HCT116 (cell line): Measurements from ENCODE around the gene PELI1. TPM values are rescaled to one million over a fixed set of nuclear protein-coding genes. Genes with fewer than 3 reads are reported as not detected.

Source experiments
- ATAC-seq: fragments of 200-7000 bp; cut with Tn5 transposase; 2 replicates; pipeline ENCODE4 v1.9.1; 2020; ENCODE audit warnings: mild to moderate bottlenecking, moderate library complexity
- BruUV-seq: library from RNA; stranded (reverse); fragments of 400-500 nt; replicated peaks from 2 replicates; lab custom pipeline; 2021; lab: Mats Ljungman, UMichigan
- CTCF ChIA-PET: fragments of 300-600 bp; sonication (Branson Sonifier 250); formaldehyde crosslinking; loops from one replicate; lab custom pipeline; 2021; ENCODE audit warnings: antibody characterized with exemption; lab: Charles Lee
- POLR2A ChIA-PET: fragments of 300-600, 350-600 bp; sonication (Branson Sonifier 250); formaldehyde crosslinking; loops from one replicate; lab custom pipeline; 2021; ENCODE audit warnings: antibody characterized with exemption; lab: Charles Lee
- RAD21 ChIA-PET, 2 experiments: fragments of 300-600 bp; sonication (Branson Sonifier 250); formaldehyde crosslinking; loops; one replicate each; lab custom pipeline; 2023; ENCODE audit warnings: low total read pairs in 2 of 2; ENCODE audit not compliant: uncharacterized antibody in 2 of 2, unreplicated experiment in 2 of 2, low non-redundant PET in 1 of 2; lab: Charles Lee
- DNase-seq: peaks from one replicate; pipeline ENCODE4 v3.0.0-alpha.2; 2010; ENCODE audit warnings: low read depth, low spot score
- H2AFZ ChIP-seq: fragments of 200-600 bp; shearing (Covaris generic), sonication (generic); 2 replicates; pipeline ENCODE4 v1.6.1; 2017; ENCODE audit warnings: low read depth, mixed run types, mixed read lengths, antibody characterized with exemption, low read length; ENCODE audit not compliant: poor library complexity, severe bottlenecking
- H3K27ac ChIP-seq: 2 replicates; pipeline ENCODE4 v1.5.1; 2012; ENCODE audit warnings: low read depth, low read length
- H3K27me3 ChIP-seq: fragments of 200-600 bp; sonication (generic); 2 replicates; pipeline ENCODE4 v1.6.1; 2016; ENCODE audit warnings: mixed run types, low read length, mixed read lengths; ENCODE audit not compliant: insufficient read depth
- H3K36me3 ChIP-seq, 2 experiments: fragments of 200-500 bp in 1 of 2; fragments of 200-600 bp in 1 of 2; sonication (Bioruptor generic) in 1 of 2; sonication (generic) in 1 of 2; 2 replicates each; pipeline versions ENCODE4 v1.5.1 to v1.6.1; 2014 to 2016; ENCODE audit warnings: low read length in 2 of 2, inconsistent platforms in 1 of 2, mixed read lengths in 1 of 2, mixed run types in 1 of 2; ENCODE audit not compliant: insufficient read depth in 2 of 2, control insufficient read depth in 1 of 2
- H3K4me1 ChIP-seq, 2 experiments: fragments of 200-600 bp in 1 of 2; sonication (generic) in 1 of 2; 2 replicates each; pipeline versions ENCODE4 v1.5.1 to v1.6.1; 2012 to 2017; ENCODE audit warnings: low read length in 2 of 2, inconsistent platforms in 1 of 2, mild to moderate bottlenecking in 1 of 2, mixed read lengths in 1 of 2, mixed run types in 1 of 2, moderate library complexity in 1 of 2; ENCODE audit not compliant: insufficient read depth in 2 of 2, control insufficient read depth in 1 of 2
- H3K4me2 ChIP-seq: fragments of 200-600 bp; sonication (generic); 2 replicates; pipeline ENCODE4 v1.6.1; 2017; ENCODE audit warnings: mixed run types, low read length, mixed read lengths
- H3K4me3 ChIP-seq, 2 experiments: fragments of 200-600 bp in 1 of 2; sonication (generic) in 1 of 2; replicated peaks in 1 of 2; 2 replicates each; pipeline ENCODE4 v1.5.1; 2011 to 2016; ENCODE audit warnings: low read length in 2 of 2, control low read depth in 1 of 2, low read depth in 1 of 2, mild to moderate bottlenecking in 1 of 2, mixed read lengths in 1 of 2, mixed run types in 1 of 2
- H3K79me2 ChIP-seq: fragments of 200-600 bp; sonication (generic); 2 replicates; pipeline ENCODE4 v1.6.1; 2017; ENCODE audit warnings: mild to moderate bottlenecking, mixed run types, low read length, moderate library complexity, mixed read lengths; ENCODE audit not compliant: insufficient read depth
- H3K9ac ChIP-seq: fragments of 200-600 bp; sonication (generic); 2 replicates; pipeline ENCODE4 v1.6.1; 2016; ENCODE audit warnings: low read length, mixed read lengths
- H3K9me2 ChIP-seq: fragments of 200-600 bp; sonication (generic), shearing (Covaris generic); 2 replicates; pipeline ENCODE4 v1.6.1; 2017; ENCODE audit warnings: mixed run types, mild to moderate bottlenecking, moderate library complexity; ENCODE audit not compliant: insufficient read depth
- H3K9me3 ChIP-seq, 2 experiments: fragments of 200-500 bp in 1 of 2; fragments of 200-600 bp in 1 of 2; sonication (Bioruptor generic) in 1 of 2; sonication (generic) in 1 of 2; 2 replicates each; pipeline ENCODE4 v1.6.1; 2014 to 2017; ENCODE audit warnings: low read length in 2 of 2, mixed read lengths in 2 of 2, inconsistent platforms in 1 of 2, low read depth in 1 of 2, mild to moderate bottlenecking in 1 of 2, mixed run types in 1 of 2, moderate library complexity in 1 of 2; ENCODE audit not compliant: control insufficient read depth in 1 of 2, insufficient read depth in 1 of 2
- H4K20me1 ChIP-seq: fragments of 200-600 bp; sonication (generic), shearing (Covaris generic); 2 replicates; pipeline ENCODE4 v1.6.1; 2017; ENCODE audit warnings: mixed run types, mild to moderate bottlenecking, moderate library complexity; ENCODE audit not compliant: insufficient read depth
- CBX3 ChIP-seq: IDR thresholded peaks from 2 replicates; pipeline ENCODE4 v1.6.1; 2012; ENCODE audit warnings: low read depth
- EGR1 ChIP-seq: IDR thresholded peaks from 2 replicates; pipeline ENCODE4 v1.6.1; 2012; ENCODE audit warnings: low read depth
- ELF1 ChIP-seq: IDR thresholded peaks from 2 replicates; pipeline ENCODE4 v1.6.1; 2012; ENCODE audit warnings: low read depth, borderline replicate concordance
- EZH2phosphoT487 ChIP-seq: fragments of 200-600 bp; IDR thresholded peaks from 2 replicates; pipeline ENCODE4 v1.6.1; 2018; ENCODE audit warnings: antibody characterized with exemption, borderline replicate concordance
- FOSL1 ChIP-seq: IDR thresholded peaks from 2 replicates; pipeline ENCODE4 v1.6.1; 2012; ENCODE audit warnings: low read depth
- JUND ChIP-seq: IDR thresholded peaks from 2 replicates; pipeline ENCODE4 v1.6.1; 2012
- POLR2A ChIP-seq: IDR thresholded peaks from 2 replicates; pipeline ENCODE4 v1.7.0; 2011; ENCODE audit warnings: borderline replicate concordance; ENCODE audit not compliant: insufficient read depth, insufficient read length; ENCODE audit errors: extremely low read depth
- POLR2AphosphoS5 ChIP-seq: IDR thresholded peaks from 2 replicates; pipeline ENCODE4 v1.6.1; 2011; ENCODE audit warnings: mild to moderate bottlenecking, low read depth, low read length, moderate library complexity
- SRF ChIP-seq: IDR thresholded peaks from 2 replicates; pipeline ENCODE4 v1.6.1; 2012; ENCODE audit warnings: low read depth
- TCF7L2 ChIP-seq: IDR thresholded peaks from 2 replicates; pipeline ENCODE4 v1.7.0; 2011; ENCODE audit warnings: borderline replicate concordance, inconsistent platforms; ENCODE audit not compliant: insufficient read depth, insufficient read length; ENCODE audit errors: extremely low read depth
- YY1 ChIP-seq: IDR thresholded peaks from 2 replicates; pipeline ENCODE4 v1.6.1; 2011; ENCODE audit warnings: low read length, low read depth, moderate library complexity, mild to moderate bottlenecking; ENCODE audit not compliant: insufficient replicate concordance; ENCODE audit errors: extremely low read depth
- ZFX ChIP-seq: fragments of 450-650 bp; IDR thresholded peaks from 2 replicates; pipeline ENCODE4 v1.6.1; 2017
- ZNF274 ChIP-seq: fragments of 200-500 bp; sonication (Bioruptor generic); IDR thresholded peaks from 2 replicates; pipeline ENCODE4 v1.6.1; 2014; ENCODE audit warnings: mild to moderate bottlenecking, low read depth, low read length, inconsistent platforms
- intact Hi-C: fragments of 100-400 bp; cut with micrococcal nuclease; formaldehyde crosslinking; loops from 2 replicates; pipeline ENCODE4 v1.10.0; 2022
- total RNA-seq: library from RNA; stranded (reverse); gene quantifications from one replicate; pipeline ENCODE4 v1.2.1, GENCODE V29; 2021; ENCODE audit not compliant: unreplicated experiment
- TF ChIP-seq, protein P1 (sequence below): IDR thresholded peaks from 2 replicates; pipeline ENCODE4 v1.6.1; 2011; ENCODE audit warnings: mild to moderate bottlenecking, low read length, moderate library complexity; ENCODE audit not compliant: insufficient replicate concordance; ENCODE audit errors: extremely low read depth
- TF ChIP-seq, protein P2 (sequence below): IDR thresholded peaks from 2 replicates; pipeline ENCODE4 v1.6.1; 2012; ENCODE audit warnings: low read depth
- TF ChIP-seq, protein P3 (sequence below): IDR thresholded peaks from 2 replicates; pipeline ENCODE4 v1.6.1; 2012
- TF ChIP-seq, protein P4 (sequence below): IDR thresholded peaks from 2 replicates; pipeline ENCODE4 v1.6.1; 2012

The PELI1 gene
- total RNA-seq, 1 experiment from 2014 or later = 7.9 TPM

DNA sequence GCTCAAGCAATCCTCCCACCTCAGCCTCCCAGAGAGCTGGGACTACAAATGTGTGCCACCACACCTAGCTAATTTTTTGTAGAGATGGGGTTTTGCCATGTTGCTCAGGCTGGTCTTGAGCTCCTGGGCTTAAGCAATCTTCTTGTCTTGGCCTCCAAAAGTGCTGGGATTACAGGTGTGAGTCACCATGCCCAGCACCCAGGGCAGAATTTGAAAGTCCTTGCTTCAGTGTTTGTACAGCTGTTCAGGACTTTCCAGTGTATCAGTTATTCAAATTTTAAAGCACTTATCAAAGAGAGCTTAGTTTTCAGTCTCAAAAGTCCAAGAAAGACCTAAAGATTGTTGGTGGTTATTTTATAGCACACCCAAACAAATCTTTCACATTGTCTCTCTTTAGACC lies 81.4 kb downstream of the PELI1 start:
- no peaks in the 10 kb centered on the region for H4K20me1 ChIP-seq
- no peaks in the 10 kb centered on the region for H3K27me3 ChIP-seq
- no TSS peak for BruUV-seq
- no peak overlapping the region for H3K9ac ChIP-seq
- no peak overlapping the region for H3K4me2 ChIP-seq
- CTCF ChIA-PET = interaction anchor here (0.9 kb wide), 1 partner anchor 13 kb away, joined by 3 read pairs; no protein-coding TSS in a partner anchor
- intact Hi-C loops = no loop called here
- POLR2A ChIA-PET = no interaction called here
- H2AFZ ChIP-seq = no peak overlapping the region
- DNase-seq = no peak
- no peaks in the 10 kb centered on the region for H3K36me3 ChIP-seq
- no peaks in the 10 kb centered on the region for H3K9me3 ChIP-seq
- no peaks in the 10 kb centered on the region for H3K79me2 ChIP-seq
- no peak overlapping the region for H3K4me3 ChIP-seq
- no peak overlapping the region for H3K27ac ChIP-seq
- no peaks in the 10 kb centered on the region for H3K9me2 ChIP-seq
- TF ChIP-seq TCF7L2 = no peak
- TF ChIP-seq CBX3 = no peak
- TF ChIP-seq ZNF274 = no peak
- no peak for TF ChIP-seq EZH2phosphoT487
- TF ChIP-seq SRF = no peak
- TF ChIP-seq YY1 = no peak
- TF ChIP-seq EGR1 = no peak
- TF ChIP-seq, protein P1, sequence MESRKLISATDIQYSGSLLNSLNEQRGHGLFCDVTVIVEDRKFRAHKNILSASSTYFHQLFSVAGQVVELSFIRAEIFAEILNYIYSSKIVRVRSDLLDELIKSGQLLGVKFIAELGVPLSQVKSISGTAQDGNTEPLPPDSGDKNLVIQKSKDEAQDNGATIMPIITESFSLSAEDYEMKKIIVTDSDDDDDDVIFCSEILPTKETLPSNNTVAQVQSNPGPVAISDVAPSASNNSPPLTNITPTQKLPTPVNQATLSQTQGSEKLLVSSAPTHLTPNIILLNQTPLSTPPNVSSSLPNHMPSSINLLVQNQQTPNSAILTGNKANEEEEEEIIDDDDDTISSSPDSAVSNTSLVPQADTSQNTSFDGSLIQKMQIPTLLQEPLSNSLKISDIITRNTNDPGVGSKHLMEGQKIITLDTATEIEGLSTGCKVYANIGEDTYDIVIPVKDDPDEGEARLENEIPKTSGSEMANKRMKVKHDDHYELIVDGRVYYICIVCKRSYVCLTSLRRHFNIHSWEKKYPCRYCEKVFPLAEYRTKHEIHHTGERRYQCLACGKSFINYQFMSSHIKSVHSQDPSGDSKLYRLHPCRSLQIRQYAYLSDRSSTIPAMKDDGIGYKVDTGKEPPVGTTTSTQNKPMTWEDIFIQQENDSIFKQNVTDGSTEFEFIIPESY = no peak
- TF ChIP-seq ELF1 = no peak
- no peak for TF ChIP-seq FOSL1
- no peak for TF ChIP-seq POLR2AphosphoS5
- TF ChIP-seq, protein P2, sequence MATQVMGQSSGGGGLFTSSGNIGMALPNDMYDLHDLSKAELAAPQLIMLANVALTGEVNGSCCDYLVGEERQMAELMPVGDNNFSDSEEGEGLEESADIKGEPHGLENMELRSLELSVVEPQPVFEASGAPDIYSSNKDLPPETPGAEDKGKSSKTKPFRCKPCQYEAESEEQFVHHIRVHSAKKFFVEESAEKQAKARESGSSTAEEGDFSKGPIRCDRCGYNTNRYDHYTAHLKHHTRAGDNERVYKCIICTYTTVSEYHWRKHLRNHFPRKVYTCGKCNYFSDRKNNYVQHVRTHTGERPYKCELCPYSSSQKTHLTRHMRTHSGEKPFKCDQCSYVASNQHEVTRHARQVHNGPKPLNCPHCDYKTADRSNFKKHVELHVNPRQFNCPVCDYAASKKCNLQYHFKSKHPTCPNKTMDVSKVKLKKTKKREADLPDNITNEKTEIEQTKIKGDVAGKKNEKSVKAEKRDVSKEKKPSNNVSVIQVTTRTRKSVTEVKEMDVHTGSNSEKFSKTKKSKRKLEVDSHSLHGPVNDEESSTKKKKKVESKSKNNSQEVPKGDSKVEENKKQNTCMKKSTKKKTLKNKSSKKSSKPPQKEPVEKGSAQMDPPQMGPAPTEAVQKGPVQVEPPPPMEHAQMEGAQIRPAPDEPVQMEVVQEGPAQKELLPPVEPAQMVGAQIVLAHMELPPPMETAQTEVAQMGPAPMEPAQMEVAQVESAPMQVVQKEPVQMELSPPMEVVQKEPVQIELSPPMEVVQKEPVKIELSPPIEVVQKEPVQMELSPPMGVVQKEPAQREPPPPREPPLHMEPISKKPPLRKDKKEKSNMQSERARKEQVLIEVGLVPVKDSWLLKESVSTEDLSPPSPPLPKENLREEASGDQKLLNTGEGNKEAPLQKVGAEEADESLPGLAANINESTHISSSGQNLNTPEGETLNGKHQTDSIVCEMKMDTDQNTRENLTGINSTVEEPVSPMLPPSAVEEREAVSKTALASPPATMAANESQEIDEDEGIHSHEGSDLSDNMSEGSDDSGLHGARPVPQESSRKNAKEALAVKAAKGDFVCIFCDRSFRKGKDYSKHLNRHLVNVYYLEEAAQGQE = no peak
- TF ChIP-seq, protein P3, sequence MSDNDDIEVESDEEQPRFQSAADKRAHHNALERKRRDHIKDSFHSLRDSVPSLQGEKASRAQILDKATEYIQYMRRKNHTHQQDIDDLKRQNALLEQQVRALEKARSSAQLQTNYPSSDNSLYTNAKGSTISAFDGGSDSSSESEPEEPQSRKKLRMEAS = no peak
- TF ChIP-seq ZFX = no peak
- TF ChIP-seq, protein P4, sequence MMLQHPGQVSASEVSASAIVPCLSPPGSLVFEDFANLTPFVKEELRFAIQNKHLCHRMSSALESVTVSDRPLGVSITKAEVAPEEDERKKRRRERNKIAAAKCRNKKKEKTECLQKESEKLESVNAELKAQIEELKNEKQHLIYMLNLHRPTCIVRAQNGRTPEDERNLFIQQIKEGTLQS = no peak
- TF ChIP-seq JUND = no peak
- TF ChIP-seq POLR2A = no peak
- TF ChIP-seq, all 23 proteins: peak for 0
- RAD21 ChIA-PET = no interaction called here
- ATAC-seq = no peak
- no peaks in the 10 kb centered on the region for H3K4me1 ChIP-seq
